ENCODE results near the gene SCN10A. TPM values are rescaled to one million over a fixed set of nuclear protein-coding genes. Genes with fewer than 3 reads are reported as not detected.

The SCN10A gene
- total RNA-seq, 4 donors from 2014 or later: not detected

DNA sequence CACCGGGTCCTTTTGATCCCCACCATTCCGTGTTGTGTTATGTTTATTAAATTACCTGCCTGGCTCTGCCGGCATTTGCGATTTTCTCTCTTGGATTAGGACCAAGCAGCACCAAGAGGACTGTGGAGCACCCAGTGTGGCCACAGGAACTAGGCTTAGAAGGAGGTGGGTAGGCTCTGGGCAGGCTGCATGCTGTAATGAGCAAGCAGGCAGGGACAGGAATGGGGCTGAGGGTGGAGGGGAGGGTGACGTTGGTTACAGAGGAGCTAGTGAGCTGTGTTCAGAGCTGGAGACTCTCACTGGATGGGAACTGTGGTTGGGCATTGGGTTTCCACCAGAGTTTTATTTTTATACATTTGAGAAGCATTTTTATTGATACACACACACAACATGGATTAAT lies 158.6 kb downstream of the SCN10A start:
- no peaks in the 10 kb centered on the region for H3K36me3 ChIP-seq
- peak; percentile 72 for DNase-seq (ENCODE audit: extremely low spot score)
- TF ChIP-seq, protein P1, sequence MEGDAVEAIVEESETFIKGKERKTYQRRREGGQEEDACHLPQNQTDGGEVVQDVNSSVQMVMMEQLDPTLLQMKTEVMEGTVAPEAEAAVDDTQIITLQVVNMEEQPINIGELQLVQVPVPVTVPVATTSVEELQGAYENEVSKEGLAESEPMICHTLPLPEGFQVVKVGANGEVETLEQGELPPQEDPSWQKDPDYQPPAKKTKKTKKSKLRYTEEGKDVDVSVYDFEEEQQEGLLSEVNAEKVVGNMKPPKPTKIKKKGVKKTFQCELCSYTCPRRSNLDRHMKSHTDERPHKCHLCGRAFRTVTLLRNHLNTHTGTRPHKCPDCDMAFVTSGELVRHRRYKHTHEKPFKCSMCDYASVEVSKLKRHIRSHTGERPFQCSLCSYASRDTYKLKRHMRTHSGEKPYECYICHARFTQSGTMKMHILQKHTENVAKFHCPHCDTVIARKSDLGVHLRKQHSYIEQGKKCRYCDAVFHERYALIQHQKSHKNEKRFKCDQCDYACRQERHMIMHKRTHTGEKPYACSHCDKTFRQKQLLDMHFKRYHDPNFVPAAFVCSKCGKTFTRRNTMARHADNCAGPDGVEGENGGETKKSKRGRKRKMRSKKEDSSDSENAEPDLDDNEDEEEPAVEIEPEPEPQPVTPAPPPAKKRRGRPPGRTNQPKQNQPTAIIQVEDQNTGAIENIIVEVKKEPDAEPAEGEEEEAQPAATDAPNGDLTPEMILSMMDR (IDR thresholded peaks at IDR 0.05): no peak
- no peak for TF ChIP-seq EP300 (IDR thresholded peaks at IDR 0.05)
- TF ChIP-seq POLR2A (IDR thresholded peaks at IDR 0.05; ENCODE audit: low read depth): no peak
- TF ChIP-seq POLR2AphosphoS5 (IDR thresholded peaks at IDR 0.05): no peak
- H3K4me1 ChIP-seq: no peaks in the 10 kb centered on the region
- H3K27ac ChIP-seq (replicated peaks in 1 of 4): no peak overlapping the region
- intact Hi-C loops (cut with DNase I): no loop called here
- no peak overlapping the region for H3K4me3 ChIP-seq
- H3K9me3 ChIP-seq: peaks cover 0 to 2% (median under 1%) of the 10 kb centered on the region in 4 donors
- peaks cover 0 to 86% (median 8%) of the 10 kb centered on the region in 4 donors for H3K27me3 ChIP-seq
- WGBS: 38% methylated on average over 5 of the region's 5 CpGs

DNA sequence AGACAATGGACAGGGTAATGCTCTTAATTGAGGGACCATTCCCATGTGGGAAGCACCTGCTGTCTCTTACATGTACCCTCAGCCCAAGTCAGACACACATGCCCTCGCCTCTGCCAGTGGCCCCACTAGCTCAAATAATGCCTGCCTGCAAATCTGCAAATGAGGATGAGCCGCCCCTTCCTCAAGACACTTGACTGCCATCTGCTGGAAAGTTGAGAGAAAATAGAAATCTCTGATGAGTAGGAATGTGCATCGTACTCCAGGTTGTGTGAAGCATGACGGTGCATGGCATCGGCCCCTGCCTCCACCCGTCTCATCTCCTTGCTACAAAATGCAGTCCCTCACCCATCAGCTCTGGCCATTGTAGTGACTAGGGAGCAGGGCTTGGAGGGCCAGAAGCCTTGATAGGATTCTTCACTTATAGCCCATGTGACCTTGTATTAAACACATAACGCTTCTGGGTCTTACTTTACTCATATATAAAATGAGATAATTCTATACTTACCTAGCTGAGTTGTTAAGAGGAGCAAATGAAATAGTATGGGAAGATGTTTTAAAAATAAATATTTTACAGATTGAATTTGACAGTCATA lies 160.2 kb downstream of the SCN10A start:
- intact Hi-C loops (cut with DNase I): no loop called here
- Histone ChIP-seq H3K27ac (replicated peaks in 1 of 4) (no peak overlapping the region), H3K27me3 (peaks cover 0 to 85% (median 11%) of the 10 kb centered on the region in 4 donors), H3K9me3 (no peaks in the 10 kb centered on the region), H3K4me1 (peaks cover 3 to 7% (median 5%) of the 10 kb centered on the region in 4 donors), H3K4me3 (no peak overlapping the region), H3K36me3 (no peaks in the 10 kb centered on the region)
- TF ChIP-seq EP300 (IDR thresholded peaks at IDR 0.05) (no peak), POLR2AphosphoS5 (IDR thresholded peaks at IDR 0.05) (no peak), POLR2A (IDR thresholded peaks at IDR 0.05; ENCODE audit: low read depth) (no peak)
- TF ChIP-seq, protein P1 (IDR thresholded peaks at IDR 0.05): peak in 1 of 3 experiments; percentile 28
- peak; percentile 84 for DNase-seq (ENCODE audit: extremely low spot score)
- whole genome bisulfite sequencing: 21% methylated on average over 4 of the region's 7 CpGs

DNA sequence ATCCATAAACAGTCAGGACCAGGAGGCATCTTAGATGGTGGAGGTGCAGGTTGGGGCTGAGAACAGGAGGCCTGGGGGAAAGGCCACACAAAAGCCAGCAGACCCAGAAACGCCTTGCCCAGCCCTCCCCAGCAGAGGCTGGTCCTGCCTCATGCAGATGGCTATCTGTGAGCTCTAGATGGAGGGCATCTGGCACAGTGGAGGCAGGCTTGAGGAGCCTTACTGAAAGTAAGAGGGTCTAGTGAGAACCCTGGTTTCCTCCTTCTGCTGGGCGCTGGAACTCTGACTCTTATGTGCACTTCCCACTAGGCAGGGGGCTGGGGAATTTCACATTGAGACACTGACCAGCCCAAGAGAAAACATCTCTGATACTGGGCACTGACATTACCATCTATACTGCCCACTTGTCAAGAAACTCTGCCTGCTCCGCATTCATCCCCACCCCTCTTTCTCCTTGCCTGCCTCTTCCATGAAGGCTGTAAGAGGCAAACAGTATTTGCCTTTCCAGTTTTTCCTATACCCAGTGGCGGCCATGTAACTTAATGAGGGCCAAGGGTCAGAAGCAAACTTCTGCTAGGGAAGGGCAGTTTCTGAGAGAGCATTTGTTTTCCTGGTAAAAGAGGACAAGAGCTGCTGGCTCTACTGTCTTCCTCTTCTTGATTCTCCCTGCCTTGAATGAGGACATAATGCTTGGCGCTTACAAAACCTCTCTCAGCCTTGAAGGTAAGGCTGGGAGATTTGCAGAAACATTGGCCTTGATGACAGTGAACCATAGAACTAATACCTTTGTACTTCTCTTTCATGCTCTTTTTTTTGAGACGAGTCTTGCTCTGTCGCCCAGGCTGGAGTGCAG lies 162.1 kb downstream of the SCN10A start:
- Histone ChIP-seq H3K27ac (replicated peaks in 1 of 4) (no peak overlapping the region), H3K36me3 (no peaks in the 10 kb centered on the region), H3K27me3 (peaks cover 0 to 76% (median 10%) of the 10 kb centered on the region in 4 donors), H3K4me3 (no peak overlapping the region), H3K9me3 (no peaks in the 10 kb centered on the region), H3K4me1 (peaks cover 10 to 25% (median 19%) of the 10 kb centered on the region in 4 donors)
- TF ChIP-seq POLR2A (IDR thresholded peaks at IDR 0.05; ENCODE audit: low read depth) (no peak), POLR2AphosphoS5 (IDR thresholded peaks at IDR 0.05) (no peak), EP300 (IDR thresholded peaks at IDR 0.05) (no peak)
- TF ChIP-seq, protein P1 (IDR thresholded peaks at IDR 0.05): no peak
- DNase-seq (ENCODE audit: extremely low spot score): peak; percentile 64
- WGBS: 88% methylated on average over 7 of the region's 7 CpGs
- intact Hi-C loops (cut with DNase I): no loop called here

DNA sequence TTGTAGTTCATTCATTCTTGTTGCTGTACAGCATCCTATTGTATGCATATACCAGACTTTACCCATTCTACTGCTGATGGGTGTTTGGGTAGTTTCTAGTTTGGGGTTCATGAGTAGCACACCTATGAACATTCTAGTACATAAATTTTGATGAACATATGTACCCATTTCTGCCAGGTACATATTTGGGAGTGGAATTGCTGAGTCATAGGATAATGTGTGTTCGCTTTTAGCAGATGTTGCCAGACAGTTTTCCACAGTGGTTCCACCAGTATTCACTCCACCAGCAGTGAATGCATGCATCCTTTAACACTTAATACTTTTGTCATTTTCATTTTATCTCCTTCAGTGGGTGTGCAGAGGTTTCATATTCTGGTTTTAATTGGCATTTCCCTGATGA lies 163.1 kb downstream of the SCN10A start:
- Histone ChIP-seq H3K36me3 (no peaks in the 10 kb centered on the region), H3K4me1 (peaks cover 12 to 31% (median 24%) of the 10 kb centered on the region in 4 donors), H3K9me3 (no peaks in the 10 kb centered on the region), H3K27ac (replicated peaks in 1 of 4) (no peak overlapping the region), H3K27me3 (peaks cover 0 to 77% (median 17%) of the 10 kb centered on the region in 4 donors), H3K4me3 (no peak overlapping the region)
- DNase-seq (ENCODE audit: extremely low spot score): no peak
- TF ChIP-seq POLR2A (IDR thresholded peaks at IDR 0.05; ENCODE audit: low read depth): no peak
- intact Hi-C loops (cut with DNase I): no loop called here
- 90% methylated on average over 1 of the region's 1 CpG for whole genome bisulfite sequencing

DNA sequence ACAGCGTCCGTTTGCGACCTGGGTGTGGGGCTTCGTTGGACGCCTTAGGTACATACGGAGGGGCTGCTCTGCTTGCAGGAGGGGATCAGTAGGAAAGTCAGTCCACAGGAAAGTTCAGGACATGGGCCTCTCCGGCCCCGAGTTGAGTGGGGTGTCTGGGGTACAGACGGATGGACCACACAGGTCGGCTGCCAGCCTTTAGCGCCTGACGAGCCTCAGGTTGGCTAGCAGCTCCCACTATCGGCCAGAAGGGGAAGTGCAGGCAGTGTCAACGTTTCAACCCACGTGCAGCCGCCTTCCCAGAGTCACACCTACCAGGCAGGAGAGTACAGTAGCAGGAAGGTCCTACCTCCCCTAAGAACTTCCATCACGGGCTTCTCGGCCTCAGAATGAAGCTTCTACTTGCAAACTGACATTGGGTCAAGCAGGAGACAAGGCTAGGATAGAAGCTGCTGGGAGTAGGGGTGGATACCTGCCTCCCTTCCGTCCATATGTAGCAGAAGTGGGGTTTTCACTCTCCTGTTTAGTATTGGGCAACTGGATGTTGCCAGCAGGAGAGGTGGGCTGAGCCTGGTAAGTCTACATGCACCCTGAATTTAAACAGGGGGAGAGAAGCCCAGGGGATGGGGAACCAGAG lies 164.7 kb downstream of the SCN10A start:
- 8% methylated on average over 15 of the region's 19 CpGs for WGBS
- no peak overlapping the region for H3K27ac ChIP-seq (replicated peaks in 1 of 4)
- DNase-seq (ENCODE audit: extremely low spot score): peak; percentile 93
- H3K4me3 ChIP-seq: peak overlapping the region in 1 of 4 donors; percentile 6
- intact Hi-C loops (cut with DNase I): loop anchor here (2.0 kb wide), 1 partner anchor 130 kb away; no protein-coding TSS in a partner anchor
- H3K27me3 ChIP-seq: peaks cover 0 to 77% (median 19%) of the 10 kb centered on the region in 4 donors
- no peaks in the 10 kb centered on the region for H3K9me3 ChIP-seq
- peaks cover 12 to 31% (median 24%) of the 10 kb centered on the region in 4 donors for H3K4me1 ChIP-seq
- H3K36me3 ChIP-seq: no peaks in the 10 kb centered on the region
- no peak for TF ChIP-seq POLR2A (IDR thresholded peaks at IDR 0.05; ENCODE audit: low read depth)
- TF ChIP-seq, protein P1 (IDR thresholded peaks at IDR 0.05): peak; percentile 15 to 92 (median 86)
